Kidney epithelial cell (primary cell): ENCODE measurements around the gene GOLGA3. TPM values are rescaled to one million over a fixed set of nuclear protein-coding genes. Genes with fewer than 3 reads are reported as not detected.

Experiments
- DNase-seq: peaks from one replicate; pipeline ENCODE4 v3.0.0-alpha.2; 2010; ENCODE audit warnings: low read depth
- H3K27me3 ChIP-seq: 2 replicates; pipeline ENCODE4 v1.6.0; 2011; ENCODE audit warnings: low read length; ENCODE audit not compliant: control insufficient read depth, insufficient read depth
- H3K36me3 ChIP-seq: 2 replicates; pipeline ENCODE4 v1.5.1; 2011; ENCODE audit warnings: low read length; ENCODE audit not compliant: control insufficient read depth, insufficient read depth
- H3K4me3 ChIP-seq: 2 replicates; pipeline ENCODE4 v1.5.1; 2011; ENCODE audit warnings: low read depth, mild to moderate bottlenecking, control low read depth, low read length
- CTCF ChIP-seq: IDR thresholded peaks from 2 replicates; pipeline ENCODE4 v1.5.1; 2011; ENCODE audit warnings: mild to moderate bottlenecking, moderate library complexity, low read length, control low read depth, inconsistent platforms; ENCODE audit not compliant: insufficient read depth, poor library complexity, severe bottlenecking
- total RNA-seq: library from RNA; depleted of rRNA; stranded (reverse); fragments of >200 nt; gene quantifications from 2 replicates; pipeline ENCODE4 v1.2.3, GENCODE V29; 2015

The GOLGA3 gene
- total RNA-seq, 1 donor from 2014 or later: 79.1 TPM

GRCh38 chr12:132833341-132833740, 4.7 kb upstream of the GOLGA3 start:
- no peaks in the 10 kb centered on the region for H3K27me3 ChIP-seq
- TF ChIP-seq CTCF: no peak
- DNase-seq: no peak
- H3K36me3 ChIP-seq: no peaks in the 10 kb centered on the region
- H3K4me3 ChIP-seq: no peak overlapping the region

GRCh38 chr12:132831771-132832170, 3.1 kb upstream of the GOLGA3 start:
- DNase-seq: no peak
- TF ChIP-seq CTCF: no peak
- H3K36me3 ChIP-seq: no peaks in the 10 kb centered on the region

GRCh38 chr12:132827763-132828703, 636 bp downstream of the GOLGA3 start:
- TF ChIP-seq CTCF: no peak
- Histone ChIP-seq H3K36me3 (peaks cover 2% of the 10 kb centered on the region), H3K27me3 (no peaks in the 10 kb centered on the region), H3K4me3 (peak overlapping the region; percentile 70)
- DNase-seq: peak; percentile 21

More at GRCh38 chr12:132831771-132832170, 3.1 kb upstream of the GOLGA3 start:
- Histone ChIP-seq H3K27me3 (no peaks in the 10 kb centered on the region), H3K4me3 (no peak overlapping the region)

GRCh38 chr12:132825861-132826260, 2.8 kb downstream of the GOLGA3 start:
- DNase-seq: no peak
- Histone ChIP-seq H3K27me3 (no peaks in the 10 kb centered on the region), H3K4me3 (no peak overlapping the region), H3K36me3 (peaks cover 2% of the 10 kb centered on the region)
- no peak for TF ChIP-seq CTCF

- no peak for DNase-seq
- Histone ChIP-seq H3K4me3 (no peak overlapping the region), H3K27me3 (no peaks in the 10 kb centered on the region), H3K36me3 (peaks cover 2% of the 10 kb centered on the region)
- no peak for TF ChIP-seq CTCF
These were observed 3.6 kb downstream of the GOLGA3 start for GRCh38 chr12:132825089-132825488.
